ENCODE results near the gene THOC2. TPM values are rescaled to one million over a fixed set of nuclear protein-coding genes. Genes with fewer than 3 reads are reported as not detected.
"Not testable (repeated sequence)": the region's sequence is repeated elsewhere in the genome, so short reads cannot be mapped to it uniquely, and the experiment has no call there.

The THOC2 gene
- total RNA-seq (10 to 100 TPM; 63.0 to 69.5 TPM), polyA plus RNA-seq (54.6 TPM)

- Histone ChIP-seq H3K36me3 (ENCODE audit: insufficient read depth, low read length) (no peaks in the 10 kb centered on the region), H3K9me3 (ENCODE audit: low read length) (no peaks in the 10 kb centered on the region), H3K27ac (ENCODE audit: low read depth, low read length) (peak within 1 kb of the TSS; percentile 74), H3K4me1 (ENCODE audit: insufficient read depth, low read length) (peaks cover 7% of the 10 kb centered on the region), H3K27me3 (ENCODE audit: insufficient read depth, low read length, poor library complexity, severe bottlenecking) (no peaks in the 10 kb centered on the region), H3K4me3 (ENCODE audit: low read length) (peak within 1 kb of the TSS; percentile 75)
- CTCF ChIA-PET, result interaction anchor here (0.6 kb wide), 1 partner anchor 230 kb away, joined by 3 read pairs; no protein-coding TSS in a partner anchor
- Mint-ChIP-seq H3K9me3 (no peaks in the 10 kb centered on the region), H3K27ac (peak within 1 kb of the TSS; percentile 69 to 96 (median 94)), H3K4me3 (peak within 1 kb of the TSS; percentile 90 to 98 (median 96)), H3K36me3 (peaks cover 0 to 13% (median 0%) of the 10 kb centered on the region in 3 donors), H3K4me1 (peaks cover 35 to 46% (median 45%) of the 10 kb centered on the region in 3 donors), H3K27me3 (peaks cover 0 to 5% of the 10 kb centered on the region in 2 donors)
- peak; percentile 61 to 82 (median 71) for DNase-seq
- POLR2A ChIA-PET, result no interaction called here
Observed at GRCh38 chrX:123732670-123733363, at the start of gene THOC2. Gene THOC2 (minus strand): TSS chrX:123733052. CDS start chrX:123733022, 30 bp downstream.

GRCh38 chrX:123781786-123782185 is 48.9 kb upstream of the THOC2 start:
- H3K27ac ChIP-seq (ENCODE audit: low read depth, low read length); H3K9me3 ChIP-seq (ENCODE audit: low read length); H3K9me3 Mint-ChIP-seq; CTCF ChIA-PET; H3K27me3 ChIP-seq (ENCODE audit: insufficient read depth, low read length, poor library complexity, severe bottlenecking); DNase-seq; H3K27me3 Mint-ChIP-seq; H3K4me3 ChIP-seq (ENCODE audit: low read length); H3K36me3 Mint-ChIP-seq; H3K4me1 Mint-ChIP-seq; POLR2A ChIA-PET; H3K4me1 ChIP-seq (ENCODE audit: insufficient read depth, low read length); H3K4me3 Mint-ChIP-seq; H3K27ac Mint-ChIP-seq; H3K36me3 ChIP-seq (ENCODE audit: insufficient read depth, low read length): not testable (repeated sequence)

GRCh38 chrX:123779908-123780396 is 47.1 kb upstream of the THOC2 start:
- H3K9me3 ChIP-seq (ENCODE audit: low read length), result no peaks in the 10 kb centered on the region
- Mint-ChIP-seq H3K36me3 (no peaks in the 10 kb centered on the region), H3K4me1 (peaks cover 0 to 4% (median 3%) of the 10 kb centered on the region in 3 donors), H3K4me3 (no peak overlapping the region), H3K27me3 (peaks cover 5 to 8% of the 10 kb centered on the region in 2 donors), H3K9me3 (peaks cover 0 to 2% (median 0%) of the 10 kb centered on the region in 5 donors), H3K27ac (no peak overlapping the region)
- no peaks in the 10 kb centered on the region for H3K36me3 ChIP-seq (ENCODE audit: insufficient read depth, low read length)
- ChIA-PET POLR2A (no interaction called here), CTCF (no interaction called here)
- no peak for DNase-seq
- H3K4me1 ChIP-seq (ENCODE audit: insufficient read depth, low read length), result no peaks in the 10 kb centered on the region
- H3K27me3 ChIP-seq (ENCODE audit: insufficient read depth, low read length, poor library complexity, severe bottlenecking), result no peaks in the 10 kb centered on the region
- H3K27ac ChIP-seq (ENCODE audit: low read depth, low read length), result no peak overlapping the region
- no peak overlapping the region for H3K4me3 ChIP-seq (ENCODE audit: low read length)

- Mint-ChIP-seq H3K27me3 (peaks cover 0 to 3% of the 10 kb centered on the region in 2 donors), H3K4me3 (no peak overlapping the region), H3K4me1 (no peaks in the 10 kb centered on the region), H3K36me3 (peaks cover 0 to 3% (median 0%) of the 10 kb centered on the region in 3 donors), H3K9me3 (peaks cover 0 to 2% (median 0%) of the 10 kb centered on the region in 5 donors), H3K27ac (no peak overlapping the region)
- no peak overlapping the region for H3K27ac ChIP-seq (ENCODE audit: low read depth, low read length)
- POLR2A ChIA-PET, result no interaction called here
- no peaks in the 10 kb centered on the region for H3K27me3 ChIP-seq (ENCODE audit: insufficient read depth, low read length, poor library complexity, severe bottlenecking)
- no peaks in the 10 kb centered on the region for H3K36me3 ChIP-seq (ENCODE audit: insufficient read depth, low read length)
- no peaks in the 10 kb centered on the region for H3K4me1 ChIP-seq (ENCODE audit: insufficient read depth, low read length)
- no peak overlapping the region for H3K4me3 ChIP-seq (ENCODE audit: low read length)
- CTCF ChIA-PET, result interaction anchor here (1.0 kb wide), 1 partner anchor 9 kb away, joined by 3 read pairs; no protein-coding TSS in a partner anchor
- DNase-seq, result no peak
- H3K9me3 ChIP-seq (ENCODE audit: low read length), result no peaks in the 10 kb centered on the region
Observed at GRCh38 chrX:123773258-123773988, 40.6 kb upstream of the THOC2 start.

- H3K27ac Mint-ChIP-seq, result no peak overlapping the region
- H3K4me1 Mint-ChIP-seq, result no peaks in the 10 kb centered on the region
- Histone ChIP-seq H3K27ac (ENCODE audit: low read depth, low read length) (no peak overlapping the region), H3K4me1 (ENCODE audit: insufficient read depth, low read length) (no peaks in the 10 kb centered on the region), H3K36me3 (ENCODE audit: insufficient read depth, low read length) (no peaks in the 10 kb centered on the region), H3K27me3 (ENCODE audit: insufficient read depth, low read length, poor library complexity, severe bottlenecking) (no peaks in the 10 kb centered on the region), H3K4me3 (ENCODE audit: low read length) (no peak overlapping the region), H3K9me3 (ENCODE audit: low read length) (no peaks in the 10 kb centered on the region)
- H3K4me3 Mint-ChIP-seq, result no peak overlapping the region
- ChIA-PET POLR2A (no interaction called here), CTCF (no interaction called here)
- DNase-seq, result no peak
- H3K36me3 Mint-ChIP-seq, result peaks cover 0 to 3% (median 0%) of the 10 kb centered on the region in 3 donors
- H3K9me3 Mint-ChIP-seq, result no peaks in the 10 kb centered on the region
- H3K27me3 Mint-ChIP-seq, result peaks cover 0 to 2% of the 10 kb centered on the region in 2 donors
Observed at GRCh38 chrX:123771449-123772064, 38.7 kb upstream of the THOC2 start.

- CTCF ChIA-PET, result interaction anchor here (0.6 kb wide), 1 partner anchor 68 kb away, joined by 3 read pairs; no protein-coding TSS in a partner anchor
- no peak overlapping the region for H3K27ac ChIP-seq (ENCODE audit: low read depth, low read length)
- peak overlapping the region; percentile 29 to 69 (median 50) for H3K27ac Mint-ChIP-seq
Observed at GRCh38 chrX:123764967-123765871, 32.4 kb upstream of the THOC2 start.

GRCh38 chrX:123759849-123760248 is 27.0 kb upstream of the THOC2 start:
- H3K9me3 ChIP-seq (ENCODE audit: low read length); DNase-seq; H3K27me3 ChIP-seq (ENCODE audit: insufficient read depth, low read length, poor library complexity, severe bottlenecking); H3K4me3 Mint-ChIP-seq; H3K4me1 Mint-ChIP-seq; H3K4me3 ChIP-seq (ENCODE audit: low read length); H3K27me3 Mint-ChIP-seq; H3K27ac Mint-ChIP-seq; H3K36me3 ChIP-seq (ENCODE audit: insufficient read depth, low read length); H3K9me3 Mint-ChIP-seq; H3K4me1 ChIP-seq (ENCODE audit: insufficient read depth, low read length); H3K27ac ChIP-seq (ENCODE audit: low read depth, low read length); POLR2A ChIA-PET; CTCF ChIA-PET; H3K36me3 Mint-ChIP-seq: not testable (repeated sequence)

More at GRCh38 chrX:123764967-123765871, 32.4 kb upstream of the THOC2 start:
- no peaks in the 10 kb centered on the region for H3K36me3 ChIP-seq (ENCODE audit: insufficient read depth, low read length)
- Mint-ChIP-seq H3K36me3 (no peaks in the 10 kb centered on the region), H3K4me1 (peaks cover 6 to 13% (median 9%) of the 10 kb centered on the region in 3 donors), H3K4me3 (peak overlapping the region; percentile 78 to 93 (median 85)), H3K9me3 (no peaks in the 10 kb centered on the region), H3K27me3 (peaks cover 0 to 2% of the 10 kb centered on the region in 2 donors)
- peaks cover 4% of the 10 kb centered on the region for H3K4me1 ChIP-seq (ENCODE audit: insufficient read depth, low read length)
- H3K9me3 ChIP-seq (ENCODE audit: low read length), result no peaks in the 10 kb centered on the region
- peak; percentile 24 to 49 (median 37) for DNase-seq
- no peaks in the 10 kb centered on the region for H3K27me3 ChIP-seq (ENCODE audit: insufficient read depth, low read length, poor library complexity, severe bottlenecking)
- H3K4me3 ChIP-seq (ENCODE audit: low read length), result no peak overlapping the region
- POLR2A ChIA-PET, result no interaction called here

All from CD8-positive, alpha-beta memory T cell (primary cell).